ENCODE results near the gene PLEKHG1. TPM values are rescaled to one million over a fixed set of nuclear protein-coding genes. Genes with fewer than 3 reads are reported as not detected.

Gene PLEKHG1
- total RNA-seq, 1 experiment from 2014 or later = 2.7 TPM

DNA sequence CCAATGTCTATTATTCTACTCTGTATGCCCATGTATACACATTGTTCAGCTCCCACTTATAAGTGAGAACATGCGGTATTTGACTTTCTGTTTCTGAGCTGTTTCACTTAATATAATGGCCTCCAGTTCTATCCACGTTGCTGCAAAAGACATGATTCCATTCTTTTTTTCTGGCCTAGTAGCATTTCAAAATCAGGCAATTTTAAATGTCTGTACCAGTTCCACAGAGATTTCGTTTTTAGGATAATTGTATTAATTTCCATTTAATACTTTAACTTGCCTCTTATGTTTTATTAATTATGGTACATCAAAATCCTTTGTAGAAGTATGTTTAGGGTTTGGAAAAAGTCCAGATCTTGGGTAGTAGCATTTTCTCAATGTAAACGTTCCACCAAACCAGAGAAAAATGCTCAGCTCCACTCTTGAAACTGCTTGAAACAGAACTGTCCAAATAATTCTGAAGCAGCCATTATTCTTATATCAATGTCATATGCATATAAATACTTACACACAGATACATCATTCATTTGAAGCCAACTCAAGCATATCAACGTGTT is 42.6 kb upstream of the PLEKHG1 start (continued):
- TF ChIP-seq, protein P1, sequence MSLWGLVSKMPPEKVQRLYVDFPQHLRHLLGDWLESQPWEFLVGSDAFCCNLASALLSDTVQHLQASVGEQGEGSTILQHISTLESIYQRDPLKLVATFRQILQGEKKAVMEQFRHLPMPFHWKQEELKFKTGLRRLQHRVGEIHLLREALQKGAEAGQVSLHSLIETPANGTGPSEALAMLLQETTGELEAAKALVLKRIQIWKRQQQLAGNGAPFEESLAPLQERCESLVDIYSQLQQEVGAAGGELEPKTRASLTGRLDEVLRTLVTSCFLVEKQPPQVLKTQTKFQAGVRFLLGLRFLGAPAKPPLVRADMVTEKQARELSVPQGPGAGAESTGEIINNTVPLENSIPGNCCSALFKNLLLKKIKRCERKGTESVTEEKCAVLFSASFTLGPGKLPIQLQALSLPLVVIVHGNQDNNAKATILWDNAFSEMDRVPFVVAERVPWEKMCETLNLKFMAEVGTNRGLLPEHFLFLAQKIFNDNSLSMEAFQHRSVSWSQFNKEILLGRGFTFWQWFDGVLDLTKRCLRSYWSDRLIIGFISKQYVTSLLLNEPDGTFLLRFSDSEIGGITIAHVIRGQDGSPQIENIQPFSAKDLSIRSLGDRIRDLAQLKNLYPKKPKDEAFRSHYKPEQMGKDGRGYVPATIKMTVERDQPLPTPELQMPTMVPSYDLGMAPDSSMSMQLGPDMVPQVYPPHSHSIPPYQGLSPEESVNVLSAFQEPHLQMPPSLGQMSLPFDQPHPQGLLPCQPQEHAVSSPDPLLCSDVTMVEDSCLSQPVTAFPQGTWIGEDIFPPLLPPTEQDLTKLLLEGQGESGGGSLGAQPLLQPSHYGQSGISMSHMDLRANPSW (CRISPR knock-in tag; conservative IDR thresholded peaks at IDR 0.05; ENCODE audit: low read depth) = no peak

DNA sequence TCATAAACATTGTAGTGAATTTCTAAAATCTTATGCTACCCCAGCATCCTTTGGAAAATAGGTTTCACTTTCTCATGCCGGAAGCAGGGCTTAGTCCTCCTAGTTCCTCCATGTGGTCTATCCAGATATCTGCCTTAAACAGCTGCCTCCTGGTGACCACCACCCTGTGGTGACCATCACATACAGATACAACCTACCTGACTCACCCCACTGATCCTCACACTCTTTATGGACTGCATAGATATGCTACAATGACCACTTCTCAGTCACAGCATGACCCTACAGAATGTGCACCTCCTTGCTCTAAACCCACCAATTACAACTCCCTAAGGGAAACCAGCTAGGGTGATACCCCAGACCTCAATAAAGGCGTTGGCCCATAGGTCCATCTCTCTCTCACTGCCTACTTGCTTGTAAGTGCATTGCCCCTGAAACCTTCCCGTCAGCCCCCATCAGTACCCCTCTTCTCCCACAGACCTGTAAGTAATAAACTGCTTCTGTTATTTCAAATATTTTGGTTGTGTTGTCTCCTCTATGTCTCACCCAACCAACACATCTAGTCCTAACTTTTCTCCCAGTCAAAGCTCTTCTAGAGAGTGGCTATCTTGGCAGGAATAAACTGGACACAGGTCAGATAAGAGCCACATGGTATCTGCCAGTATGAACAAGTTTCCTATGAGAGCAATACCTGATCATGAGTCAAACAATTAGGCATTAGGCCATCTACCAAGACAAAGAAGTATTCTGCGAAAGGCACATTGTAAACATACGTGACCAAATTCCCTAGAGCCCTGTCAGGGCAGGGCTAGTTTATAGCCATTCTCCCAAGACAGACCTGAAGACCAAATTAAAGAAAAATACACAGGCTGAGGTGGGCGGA is 39.4 kb upstream of the PLEKHG1 start:
- H3K4me1 Mint-ChIP-seq = no peaks in the 10 kb centered on the region
- peaks cover 12% of the 10 kb centered on the region for H3K9me3 Mint-ChIP-seq
- POLR2A ChIA-PET = no interaction called here
- DNase-seq (ENCODE audit: low spot score) = no peak
- CTCF ChIA-PET = no interaction called here
- TF ChIP-seq, protein P2, sequence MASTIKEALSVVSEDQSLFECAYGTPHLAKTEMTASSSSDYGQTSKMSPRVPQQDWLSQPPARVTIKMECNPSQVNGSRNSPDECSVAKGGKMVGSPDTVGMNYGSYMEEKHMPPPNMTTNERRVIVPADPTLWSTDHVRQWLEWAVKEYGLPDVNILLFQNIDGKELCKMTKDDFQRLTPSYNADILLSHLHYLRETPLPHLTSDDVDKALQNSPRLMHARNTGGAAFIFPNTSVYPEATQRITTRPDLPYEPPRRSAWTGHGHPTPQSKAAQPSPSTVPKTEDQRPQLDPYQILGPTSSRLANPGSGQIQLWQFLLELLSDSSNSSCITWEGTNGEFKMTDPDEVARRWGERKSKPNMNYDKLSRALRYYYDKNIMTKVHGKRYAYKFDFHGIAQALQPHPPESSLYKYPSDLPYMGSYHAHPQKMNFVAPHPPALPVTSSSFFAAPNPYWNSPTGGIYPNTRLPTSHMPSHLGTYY (CRISPR knock-in tag; IDR thresholded peaks at IDR 0.05) = no peak
- TF ChIP-seq, protein P3, sequence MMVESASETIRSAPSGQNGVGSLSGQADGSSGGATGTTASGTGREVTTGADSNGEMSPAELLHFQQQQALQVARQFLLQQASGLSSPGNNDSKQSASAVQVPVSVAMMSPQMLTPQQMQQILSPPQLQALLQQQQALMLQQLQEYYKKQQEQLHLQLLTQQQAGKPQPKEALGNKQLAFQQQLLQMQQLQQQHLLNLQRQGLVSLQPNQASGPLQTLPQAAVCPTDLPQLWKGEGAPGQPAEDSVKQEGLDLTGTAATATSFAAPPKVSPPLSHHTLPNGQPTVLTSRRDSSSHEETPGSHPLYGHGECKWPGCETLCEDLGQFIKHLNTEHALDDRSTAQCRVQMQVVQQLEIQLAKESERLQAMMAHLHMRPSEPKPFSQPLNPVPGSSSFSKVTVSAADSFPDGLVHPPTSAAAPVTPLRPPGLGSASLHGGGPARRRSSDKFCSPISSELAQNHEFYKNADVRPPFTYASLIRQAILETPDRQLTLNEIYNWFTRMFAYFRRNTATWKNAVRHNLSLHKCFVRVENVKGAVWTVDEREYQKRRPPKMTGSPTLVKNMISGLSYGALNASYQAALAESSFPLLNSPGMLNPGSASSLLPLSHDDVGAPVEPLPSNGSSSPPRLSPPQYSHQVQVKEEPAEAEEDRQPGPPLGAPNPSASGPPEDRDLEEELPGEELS (CRISPR knock-in tag; IDR thresholded peaks at IDR 0.05) = no peak
- TF ChIP-seq, protein P4, sequence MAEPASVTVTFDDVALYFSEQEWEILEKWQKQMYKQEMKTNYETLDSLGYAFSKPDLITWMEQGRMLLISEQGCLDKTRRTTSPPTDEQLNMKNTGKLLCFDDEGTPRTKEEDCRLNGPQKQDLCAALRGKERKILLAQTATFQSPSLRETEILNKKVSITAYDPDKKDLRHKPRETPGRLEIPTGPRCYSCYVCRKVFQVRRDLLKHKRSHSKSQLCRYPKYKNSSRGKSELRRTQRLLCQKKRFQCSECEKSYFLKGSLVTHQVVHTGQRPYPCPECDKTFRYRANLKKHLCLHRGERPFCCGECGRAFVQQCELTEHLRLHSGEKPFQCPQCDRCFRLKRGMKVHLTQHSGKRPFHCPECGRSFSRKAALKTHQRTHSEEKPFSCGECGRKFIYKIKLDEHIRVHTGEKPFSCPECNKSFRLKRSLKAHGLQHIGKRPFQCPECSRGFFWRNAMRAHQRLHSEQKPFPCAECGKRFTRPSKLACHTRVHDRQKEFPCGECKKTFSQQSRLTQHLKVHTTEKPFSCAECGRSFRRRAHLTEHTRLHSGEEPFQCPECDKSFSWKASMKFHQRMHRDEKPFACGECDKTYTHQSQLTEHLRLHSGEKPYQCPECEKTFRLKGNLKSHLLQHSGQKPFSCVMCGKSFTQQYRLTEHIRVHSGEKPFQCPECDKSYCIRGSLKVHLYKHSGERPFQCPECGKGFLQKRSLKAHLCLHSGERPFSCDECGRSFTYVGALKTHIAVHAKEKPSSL (CRISPR knock-in tag; conservative IDR thresholded peaks at IDR 0.05) = no peak
- TF ChIP-seq, protein P5, sequence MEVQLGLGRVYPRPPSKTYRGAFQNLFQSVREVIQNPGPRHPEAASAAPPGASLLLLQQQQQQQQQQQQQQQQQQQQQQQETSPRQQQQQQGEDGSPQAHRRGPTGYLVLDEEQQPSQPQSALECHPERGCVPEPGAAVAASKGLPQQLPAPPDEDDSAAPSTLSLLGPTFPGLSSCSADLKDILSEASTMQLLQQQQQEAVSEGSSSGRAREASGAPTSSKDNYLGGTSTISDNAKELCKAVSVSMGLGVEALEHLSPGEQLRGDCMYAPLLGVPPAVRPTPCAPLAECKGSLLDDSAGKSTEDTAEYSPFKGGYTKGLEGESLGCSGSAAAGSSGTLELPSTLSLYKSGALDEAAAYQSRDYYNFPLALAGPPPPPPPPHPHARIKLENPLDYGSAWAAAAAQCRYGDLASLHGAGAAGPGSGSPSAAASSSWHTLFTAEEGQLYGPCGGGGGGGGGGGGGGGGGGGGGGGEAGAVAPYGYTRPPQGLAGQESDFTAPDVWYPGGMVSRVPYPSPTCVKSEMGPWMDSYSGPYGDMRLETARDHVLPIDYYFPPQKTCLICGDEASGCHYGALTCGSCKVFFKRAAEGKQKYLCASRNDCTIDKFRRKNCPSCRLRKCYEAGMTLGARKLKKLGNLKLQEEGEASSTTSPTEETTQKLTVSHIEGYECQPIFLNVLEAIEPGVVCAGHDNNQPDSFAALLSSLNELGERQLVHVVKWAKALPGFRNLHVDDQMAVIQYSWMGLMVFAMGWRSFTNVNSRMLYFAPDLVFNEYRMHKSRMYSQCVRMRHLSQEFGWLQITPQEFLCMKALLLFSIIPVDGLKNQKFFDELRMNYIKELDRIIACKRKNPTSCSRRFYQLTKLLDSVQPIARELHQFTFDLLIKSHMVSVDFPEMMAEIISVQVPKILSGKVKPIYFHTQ (CRISPR knock-in tag; IDR thresholded peaks at IDR 0.05) = no peak
- no peak for TF ChIP-seq SP1 (CRISPR knock-in tag; conservative IDR thresholded peaks at IDR 0.05)
- TF ChIP-seq, protein P6, sequence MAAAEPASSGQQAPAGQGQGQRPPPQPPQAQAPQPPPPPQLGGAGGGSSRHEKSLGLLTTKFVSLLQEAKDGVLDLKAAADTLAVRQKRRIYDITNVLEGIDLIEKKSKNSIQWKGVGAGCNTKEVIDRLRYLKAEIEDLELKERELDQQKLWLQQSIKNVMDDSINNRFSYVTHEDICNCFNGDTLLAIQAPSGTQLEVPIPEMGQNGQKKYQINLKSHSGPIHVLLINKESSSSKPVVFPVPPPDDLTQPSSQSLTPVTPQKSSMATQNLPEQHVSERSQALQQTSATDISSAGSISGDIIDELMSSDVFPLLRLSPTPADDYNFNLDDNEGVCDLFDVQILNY (CRISPR knock-in tag; IDR thresholded peaks at IDR 0.05) = no peak
- no peak for TF ChIP-seq FOXJ3 (CRISPR knock-in tag; IDR thresholded peaks at IDR 0.05; ENCODE audit: borderline replicate concordance)
- TF ChIP-seq CBFB (CRISPR knock-in tag; IDR thresholded peaks at IDR 0.05; ENCODE audit: low read depth) = no peak
- TF ChIP-seq, protein P7, sequence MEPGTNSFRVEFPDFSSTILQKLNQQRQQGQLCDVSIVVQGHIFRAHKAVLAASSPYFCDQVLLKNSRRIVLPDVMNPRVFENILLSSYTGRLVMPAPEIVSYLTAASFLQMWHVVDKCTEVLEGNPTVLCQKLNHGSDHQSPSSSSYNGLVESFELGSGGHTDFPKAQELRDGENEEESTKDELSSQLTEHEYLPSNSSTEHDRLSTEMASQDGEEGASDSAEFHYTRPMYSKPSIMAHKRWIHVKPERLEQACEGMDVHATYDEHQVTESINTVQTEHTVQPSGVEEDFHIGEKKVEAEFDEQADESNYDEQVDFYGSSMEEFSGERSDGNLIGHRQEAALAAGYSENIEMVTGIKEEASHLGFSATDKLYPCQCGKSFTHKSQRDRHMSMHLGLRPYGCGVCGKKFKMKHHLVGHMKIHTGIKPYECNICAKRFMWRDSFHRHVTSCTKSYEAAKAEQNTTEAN (CRISPR knock-in tag; IDR thresholded peaks at IDR 0.05) = no peak
- TF ChIP-seq, protein P8, sequence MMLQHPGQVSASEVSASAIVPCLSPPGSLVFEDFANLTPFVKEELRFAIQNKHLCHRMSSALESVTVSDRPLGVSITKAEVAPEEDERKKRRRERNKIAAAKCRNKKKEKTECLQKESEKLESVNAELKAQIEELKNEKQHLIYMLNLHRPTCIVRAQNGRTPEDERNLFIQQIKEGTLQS (CRISPR knock-in tag; conservative IDR thresholded peaks at IDR 0.05) = no peak
- TF ChIP-seq, protein P9, sequence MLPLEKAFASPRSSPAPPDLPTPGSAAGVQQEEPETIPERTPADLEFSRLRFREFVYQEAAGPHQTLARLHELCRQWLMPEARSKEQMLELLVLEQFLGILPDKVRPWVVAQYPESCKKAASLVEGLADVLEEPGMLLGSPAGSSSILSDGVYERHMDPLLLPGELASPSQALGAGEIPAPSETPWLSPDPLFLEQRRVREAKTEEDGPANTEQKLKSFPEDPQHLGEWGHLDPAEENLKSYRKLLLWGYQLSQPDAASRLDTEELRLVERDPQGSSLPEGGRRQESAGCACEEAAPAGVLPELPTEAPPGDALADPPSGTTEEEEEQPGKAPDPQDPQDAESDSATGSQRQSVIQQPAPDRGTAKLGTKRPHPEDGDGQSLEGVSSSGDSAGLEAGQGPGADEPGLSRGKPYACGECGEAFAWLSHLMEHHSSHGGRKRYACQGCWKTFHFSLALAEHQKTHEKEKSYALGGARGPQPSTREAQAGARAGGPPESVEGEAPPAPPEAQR (CRISPR knock-in tag; IDR thresholded peaks at IDR 0.05) = no peak
- no peak for TF ChIP-seq RELA (CRISPR knock-in tag; IDR thresholded peaks at IDR 0.05; ENCODE audit: borderline replicate concordance)
- no peak for TF ChIP-seq JAZF1 (CRISPR knock-in tag; IDR thresholded peaks at IDR 0.05)
- TF ChIP-seq IRF2 (CRISPR knock-in tag; IDR thresholded peaks at IDR 0.05; ENCODE audit: borderline replicate concordance, low read depth) = no peak
- no peak overlapping the region for H3K4me3 Mint-ChIP-seq
- no peaks in the 10 kb centered on the region for H3K27me3 Mint-ChIP-seq (ENCODE audit: low read depth)
- ATAC-seq = no peak
- H3K27ac Mint-ChIP-seq = no peak overlapping the region
- no peaks in the 10 kb centered on the region for H3K36me3 Mint-ChIP-seq

Measured in WTC11 (cell line).